ENCODE measurements around the gene ZCWPW1. TPM values are rescaled to one million over a fixed set of nuclear protein-coding genes. Genes with fewer than 3 reads are reported as not detected.
A peak's percentile ranks its signal among the peaks of the same experiment; 100 is the strongest.

Gene ZCWPW1
- total and polyA plus RNA-seq, 2 of the 13 experiments (the other 11 are each of a cell fraction or from before 2014, with no cell fraction given) = 2.4 to 2.5 TPM

DNA sequence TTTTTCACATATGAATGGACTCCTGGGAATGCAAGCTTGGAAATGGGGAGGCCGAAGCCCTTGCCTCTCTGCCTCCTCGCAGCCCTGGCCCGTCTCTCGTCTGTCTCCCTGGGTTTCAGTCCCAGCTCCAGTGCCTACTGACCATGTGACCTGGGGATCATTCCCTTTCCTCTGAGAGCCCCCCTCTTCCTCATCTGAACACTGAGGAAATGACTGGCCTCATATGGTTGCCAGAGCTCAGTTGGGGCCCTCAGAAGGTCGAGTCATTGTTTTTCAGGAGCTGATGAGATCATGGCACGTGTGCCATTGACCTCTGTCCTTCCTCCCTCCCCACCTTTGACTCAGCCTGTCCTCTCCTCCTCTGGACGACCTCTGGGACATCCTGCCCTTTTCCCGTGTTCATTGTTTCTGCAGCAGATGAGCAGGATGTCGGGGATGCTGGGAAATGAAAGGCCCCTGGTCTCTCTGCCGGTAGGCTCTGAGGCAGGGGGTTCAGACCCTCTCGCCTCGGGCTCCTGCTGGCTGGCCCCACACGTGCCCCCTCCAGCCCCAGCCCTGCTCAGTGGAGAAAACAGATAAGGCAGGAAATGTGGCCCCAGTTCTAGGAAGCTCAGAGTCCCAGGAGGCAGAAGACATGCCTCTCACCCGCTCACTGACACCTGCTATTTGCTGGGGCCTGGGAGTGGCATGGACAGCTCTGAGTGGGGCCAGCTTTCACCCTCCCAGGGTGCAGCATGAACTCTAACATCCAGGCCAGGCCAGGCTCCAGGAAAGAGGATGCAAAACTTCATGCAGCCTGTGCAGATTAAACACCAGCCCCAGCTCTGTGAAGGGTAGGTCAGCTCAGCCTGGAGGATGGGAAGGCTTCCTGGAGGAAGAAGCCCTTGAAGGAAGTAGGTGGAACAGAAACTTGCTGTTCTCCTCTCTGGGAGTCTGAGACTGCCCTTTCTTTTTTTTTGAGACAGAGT, 16.1 kb upstream of the ZCWPW1 start (continued):
- TF ChIP-seq, protein P1, sequence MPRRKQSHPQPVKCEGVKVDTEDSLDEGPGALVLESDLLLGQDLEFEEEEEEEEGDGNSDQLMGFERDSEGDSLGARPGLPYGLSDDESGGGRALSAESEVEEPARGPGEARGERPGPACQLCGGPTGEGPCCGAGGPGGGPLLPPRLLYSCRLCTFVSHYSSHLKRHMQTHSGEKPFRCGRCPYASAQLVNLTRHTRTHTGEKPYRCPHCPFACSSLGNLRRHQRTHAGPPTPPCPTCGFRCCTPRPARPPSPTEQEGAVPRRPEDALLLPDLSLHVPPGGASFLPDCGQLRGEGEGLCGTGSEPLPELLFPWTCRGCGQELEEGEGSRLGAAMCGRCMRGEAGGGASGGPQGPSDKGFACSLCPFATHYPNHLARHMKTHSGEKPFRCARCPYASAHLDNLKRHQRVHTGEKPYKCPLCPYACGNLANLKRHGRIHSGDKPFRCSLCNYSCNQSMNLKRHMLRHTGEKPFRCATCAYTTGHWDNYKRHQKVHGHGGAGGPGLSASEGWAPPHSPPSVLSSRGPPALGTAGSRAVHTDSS (CRISPR knock-in tag; conservative IDR thresholded peaks at IDR 0.05) = no peak
- TF ChIP-seq ONECUT2 (CRISPR knock-in tag; IDR thresholded peaks at IDR 0.05) = no peak
- TF ChIP-seq, protein P2, sequence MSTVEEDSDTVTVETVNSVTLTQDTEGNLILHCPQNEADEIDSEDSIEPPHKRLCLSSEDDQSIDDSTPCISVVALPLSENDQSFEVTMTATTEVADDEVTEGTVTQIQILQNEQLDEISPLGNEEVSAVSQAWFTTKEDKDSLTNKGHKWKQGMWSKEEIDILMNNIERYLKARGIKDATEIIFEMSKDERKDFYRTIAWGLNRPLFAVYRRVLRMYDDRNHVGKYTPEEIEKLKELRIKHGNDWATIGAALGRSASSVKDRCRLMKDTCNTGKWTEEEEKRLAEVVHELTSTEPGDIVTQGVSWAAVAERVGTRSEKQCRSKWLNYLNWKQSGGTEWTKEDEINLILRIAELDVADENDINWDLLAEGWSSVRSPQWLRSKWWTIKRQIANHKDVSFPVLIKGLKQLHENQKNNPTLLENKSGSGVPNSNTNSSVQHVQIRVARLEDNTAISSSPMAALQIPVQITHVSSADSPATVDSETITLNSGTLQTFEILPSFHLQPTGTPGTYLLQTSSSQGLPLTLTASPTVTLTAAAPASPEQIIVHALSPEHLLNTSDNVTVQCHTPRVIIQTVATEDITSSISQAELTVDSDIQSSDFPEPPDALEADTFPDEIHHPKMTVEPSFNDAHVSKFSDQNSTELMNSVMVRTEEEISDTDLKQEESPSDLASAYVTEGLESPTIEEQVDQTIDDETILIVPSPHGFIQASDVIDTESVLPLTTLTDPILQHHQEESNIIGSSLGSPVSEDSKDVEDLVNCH (CRISPR knock-in tag; IDR thresholded peaks at IDR 0.05) = no peak
- peak; percentile 28; the same call in 1 of the 2 replicates for TF ChIP-seq GATA4 (IDR thresholded peaks at IDR 0.05; ENCODE audit: borderline replicate concordance, low read depth)
- TF ChIP-seq, protein P3, sequence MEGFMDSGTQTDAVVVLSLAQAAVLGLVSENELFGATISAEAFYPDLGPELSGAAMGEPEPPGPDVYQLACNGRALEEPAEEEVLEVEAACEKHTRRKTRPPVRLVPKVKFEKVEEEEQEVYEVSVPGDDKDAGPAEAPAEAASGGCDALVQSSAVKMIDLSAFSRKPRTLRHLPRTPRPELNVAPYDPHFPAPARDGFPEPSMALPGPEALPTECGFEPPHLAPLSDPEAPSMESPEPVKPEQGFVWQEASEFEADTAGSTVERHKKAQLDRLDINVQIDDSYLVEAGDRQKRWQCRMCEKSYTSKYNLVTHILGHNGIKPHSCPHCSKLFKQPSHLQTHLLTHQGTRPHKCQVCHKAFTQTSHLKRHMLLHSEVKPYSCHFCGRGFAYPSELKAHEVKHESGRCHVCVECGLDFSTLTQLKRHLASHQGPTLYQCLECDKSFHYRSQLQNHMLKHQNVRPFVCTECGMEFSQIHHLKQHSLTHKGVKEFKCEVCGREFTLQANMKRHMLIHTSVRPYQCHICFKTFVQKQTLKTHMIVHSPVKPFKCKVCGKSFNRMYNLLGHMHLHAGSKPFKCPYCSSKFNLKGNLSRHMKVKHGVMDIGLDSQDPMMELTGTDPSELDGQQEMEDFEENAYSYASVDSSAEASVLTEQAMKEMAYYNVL (CRISPR knock-in tag; IDR thresholded peaks at IDR 0.05; ENCODE audit: borderline replicate concordance) = peak; percentile 99
- TF ChIP-seq, protein P4, sequence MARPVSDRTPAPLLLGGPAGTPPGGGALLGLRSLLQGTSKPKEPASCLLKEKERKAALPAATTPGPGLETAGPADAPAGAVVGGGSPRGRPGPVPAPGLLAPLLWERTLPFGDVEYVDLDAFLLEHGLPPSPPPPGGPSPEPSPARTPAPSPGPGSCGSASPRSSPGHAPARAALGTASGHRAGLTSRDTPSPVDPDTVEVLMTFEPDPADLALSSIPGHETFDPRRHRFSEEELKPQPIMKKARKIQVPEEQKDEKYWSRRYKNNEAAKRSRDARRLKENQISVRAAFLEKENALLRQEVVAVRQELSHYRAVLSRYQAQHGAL (CRISPR knock-in tag; IDR thresholded peaks at IDR 0.05; ENCODE audit: not compliant biosample characterization) = peak; percentile 8
- peak; percentile 100 for TF ChIP-seq SOX5 (CRISPR knock-in tag; IDR thresholded peaks at IDR 0.05; ENCODE audit: borderline replicate concordance)
- peak; percentile 41; the same call in 1 of the 2 replicates for TF ChIP-seq SIX1 (CRISPR knock-in tag; IDR thresholded peaks at IDR 0.05; ENCODE audit: borderline replicate concordance)
- TF ChIP-seq ZNF776 (CRISPR knock-in tag; IDR thresholded peaks at IDR 0.05) = no peak
- peak; percentile 43; the same call in 1 of the 2 replicates for TF ChIP-seq MIER3 (CRISPR knock-in tag; IDR thresholded peaks at IDR 0.05; ENCODE audit: borderline replicate concordance)
- TF ChIP-seq HMG20B (CRISPR knock-in tag; conservative IDR thresholded peaks at IDR 0.05) = 0 out of 2 replicates have a peak, but pooled peaks have one; percentile 53
- TF ChIP-seq, protein P5, sequence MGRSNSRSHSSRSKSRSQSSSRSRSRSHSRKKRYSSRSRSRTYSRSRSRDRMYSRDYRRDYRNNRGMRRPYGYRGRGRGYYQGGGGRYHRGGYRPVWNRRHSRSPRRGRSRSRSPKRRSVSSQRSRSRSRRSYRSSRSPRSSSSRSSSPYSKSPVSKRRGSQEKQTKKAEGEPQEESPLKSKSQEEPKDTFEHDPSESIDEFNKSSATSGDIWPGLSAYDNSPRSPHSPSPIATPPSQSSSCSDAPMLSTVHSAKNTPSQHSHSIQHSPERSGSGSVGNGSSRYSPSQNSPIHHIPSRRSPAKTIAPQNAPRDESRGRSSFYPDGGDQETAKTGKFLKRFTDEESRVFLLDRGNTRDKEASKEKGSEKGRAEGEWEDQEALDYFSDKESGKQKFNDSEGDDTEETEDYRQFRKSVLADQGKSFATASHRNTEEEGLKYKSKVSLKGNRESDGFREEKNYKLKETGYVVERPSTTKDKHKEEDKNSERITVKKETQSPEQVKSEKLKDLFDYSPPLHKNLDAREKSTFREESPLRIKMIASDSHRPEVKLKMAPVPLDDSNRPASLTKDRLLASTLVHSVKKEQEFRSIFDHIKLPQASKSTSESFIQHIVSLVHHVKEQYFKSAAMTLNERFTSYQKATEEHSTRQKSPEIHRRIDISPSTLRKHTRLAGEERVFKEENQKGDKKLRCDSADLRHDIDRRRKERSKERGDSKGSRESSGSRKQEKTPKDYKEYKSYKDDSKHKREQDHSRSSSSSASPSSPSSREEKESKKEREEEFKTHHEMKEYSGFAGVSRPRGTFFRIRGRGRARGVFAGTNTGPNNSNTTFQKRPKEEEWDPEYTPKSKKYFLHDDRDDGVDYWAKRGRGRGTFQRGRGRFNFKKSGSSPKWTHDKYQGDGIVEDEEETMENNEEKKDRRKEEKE (IDR thresholded peaks at IDR 0.05) = no peak
- TF ChIP-seq MAFF (IDR thresholded peaks at IDR 0.05; ENCODE audit: low read depth, low read length) = peak; percentile 52; the same call in 1 of the 2 replicates
- TF ChIP-seq GPN1 (CRISPR knock-in tag; IDR thresholded peaks at IDR 0.05; ENCODE audit: borderline replicate concordance) = no peak; the same call in 1 of the 2 replicates
- TF ChIP-seq, protein P6, sequence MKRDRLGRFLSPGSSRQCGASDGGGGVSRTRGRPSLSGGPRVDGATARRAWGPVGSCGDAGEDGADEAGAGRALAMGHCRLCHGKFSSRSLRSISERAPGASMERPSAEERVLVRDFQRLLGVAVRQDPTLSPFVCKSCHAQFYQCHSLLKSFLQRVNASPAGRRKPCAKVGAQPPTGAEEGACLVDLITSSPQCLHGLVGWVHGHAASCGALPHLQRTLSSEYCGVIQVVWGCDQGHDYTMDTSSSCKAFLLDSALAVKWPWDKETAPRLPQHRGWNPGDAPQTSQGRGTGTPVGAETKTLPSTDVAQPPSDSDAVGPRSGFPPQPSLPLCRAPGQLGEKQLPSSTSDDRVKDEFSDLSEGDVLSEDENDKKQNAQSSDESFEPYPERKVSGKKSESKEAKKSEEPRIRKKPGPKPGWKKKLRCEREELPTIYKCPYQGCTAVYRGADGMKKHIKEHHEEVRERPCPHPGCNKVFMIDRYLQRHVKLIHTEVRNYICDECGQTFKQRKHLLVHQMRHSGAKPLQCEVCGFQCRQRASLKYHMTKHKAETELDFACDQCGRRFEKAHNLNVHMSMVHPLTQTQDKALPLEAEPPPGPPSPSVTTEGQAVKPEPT (CRISPR knock-in tag; IDR thresholded peaks at IDR 0.05; ENCODE audit: low read depth) = 0 out of 2 replicates have a peak, but pooled peaks have one; percentile 48

All from HepG2 (cell line).